HepG2 (cell line): Measurements from ENCODE around the gene NCOA7.

Experiments used
- KLF12 ChIP-seq: sonication (generic); formaldehyde crosslinking; IDR thresholded peaks from 2 replicates; pipeline ENCODE4 v1.4.0; 2020; ENCODE audit warnings: missing genetic modification reagents, borderline replicate concordance
- MBNL3 ChIP-seq: fragments of 250-450 bp; sonication (Bioruptor Pico); conservative IDR thresholded peaks from 2 replicates; pipeline ENCODE4 v1.8.0; 2022; ENCODE audit warnings: mild to moderate bottlenecking, inconsistent platforms
- POLR2AphosphoS5 ChIP-seq: IDR thresholded peaks from 2 replicates; pipeline ENCODE4 v1.6.1; 2012; ENCODE audit warnings: low read depth, low read length
- SUZ12 ChIP-seq: fragments of 150-350 bp; IDR thresholded peaks from 2 replicates; pipeline ENCODE4 v1.6.1; 2014; ENCODE audit warnings: low read depth, low read length
- TFE3 ChIP-seq: IDR thresholded peaks from 2 replicates; pipeline ENCODE4 v1.6.1; 2016
- ZFP36 ChIP-seq: fragments of 150-350 bp; IDR thresholded peaks from 2 replicates; pipeline ENCODE4 v1.6.1; 2018; ENCODE audit warnings: borderline replicate concordance, low read length, low read depth; ENCODE audit not compliant: partially characterized antibody
- TF ChIP-seq, protein P1 (sequence below): sonication (generic); formaldehyde crosslinking; IDR thresholded peaks from 2 replicates; pipeline ENCODE4 v1.4.0; 2020; ENCODE audit warnings: mild to moderate bottlenecking, missing genetic modification reagents

GRCh38 chr6:125752773-125753172 is 38.0 kb upstream of the NCOA7 start:
- TF ChIP-seq MBNL3 (no peak), TFE3 (no peak), ZFP36 (no peak), SUZ12 (no peak), POLR2AphosphoS5 (no peak), KLF12 (CRISPR knock-in tag) (no peak)
- TF ChIP-seq, protein P1, sequence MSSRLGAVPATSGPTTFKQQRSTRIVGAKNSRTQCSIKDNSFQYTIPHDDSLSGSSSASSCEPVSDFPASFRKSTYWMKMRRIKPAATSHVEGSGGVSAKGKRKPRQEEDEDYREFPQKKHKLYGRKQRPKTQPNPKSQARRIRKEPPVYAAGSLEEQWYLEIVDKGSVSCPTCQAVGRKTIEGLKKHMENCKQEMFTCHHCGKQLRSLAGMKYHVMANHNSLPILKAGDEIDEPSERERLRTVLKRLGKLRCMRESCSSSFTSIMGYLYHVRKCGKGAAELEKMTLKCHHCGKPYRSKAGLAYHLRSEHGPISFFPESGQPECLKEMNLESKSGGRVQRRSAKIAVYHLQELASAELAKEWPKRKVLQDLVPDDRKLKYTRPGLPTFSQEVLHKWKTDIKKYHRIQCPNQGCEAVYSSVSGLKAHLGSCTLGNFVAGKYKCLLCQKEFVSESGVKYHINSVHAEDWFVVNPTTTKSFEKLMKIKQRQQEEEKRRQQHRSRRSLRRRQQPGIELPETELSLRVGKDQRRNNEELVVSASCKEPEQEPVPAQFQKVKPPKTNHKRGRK (CRISPR knock-in tag): no peak
